Stimulated activated CD8-positive, alpha-beta memory T cell treated with anti-CD3 and anti-CD28 coated beads, Interleukin-15, amount 100 ng/mL, for 1 hour (primary cell): Measurements from ENCODE around the gene HBG2.

Experiments used
- DNase-seq: peaks from one replicate; pipeline ENCODE4 v3.0.0-alpha.2; 2020; ENCODE audit warnings: low read depth

Gene HBG2

DNA sequence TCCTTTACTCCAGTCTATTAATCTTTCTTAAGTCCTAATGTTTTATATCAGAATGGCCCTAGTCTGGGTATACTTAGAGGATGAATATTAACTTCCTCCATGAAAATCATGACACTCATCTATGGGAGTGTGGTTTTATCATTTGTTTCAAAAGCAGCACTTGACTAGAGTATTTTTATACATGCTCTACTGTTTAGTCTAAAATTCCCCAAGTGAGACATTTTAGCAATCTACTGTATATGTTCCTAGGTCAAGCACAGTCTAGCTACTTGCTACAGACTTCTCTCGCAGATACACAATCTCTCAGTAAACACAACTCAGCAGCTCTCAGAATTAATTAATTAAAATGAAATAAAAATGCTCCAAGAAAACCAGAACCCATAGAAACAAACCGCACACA lies 24.8 kb downstream of the HBG2 start:
- no peak for DNase-seq

DNA sequence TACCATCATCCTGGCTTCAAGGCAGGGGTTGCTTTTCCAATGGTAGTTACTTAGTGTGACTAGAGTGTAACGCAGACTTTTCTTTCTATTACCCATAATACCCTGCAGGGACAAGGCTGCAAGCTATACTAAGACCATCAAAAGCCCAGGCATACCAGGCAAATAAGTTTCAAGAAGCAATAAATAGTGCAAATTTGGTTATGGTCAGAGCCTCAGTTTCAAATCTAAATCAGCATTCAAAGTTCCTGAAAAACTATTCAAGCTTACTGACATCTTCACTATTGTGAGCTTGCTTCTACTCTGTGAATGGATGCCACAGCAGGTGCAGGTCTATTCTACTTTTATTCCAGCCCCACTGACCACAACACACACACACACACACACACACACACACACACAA lies 25.2 kb downstream of the HBG2 start:
- no peak for DNase-seq

DNA sequence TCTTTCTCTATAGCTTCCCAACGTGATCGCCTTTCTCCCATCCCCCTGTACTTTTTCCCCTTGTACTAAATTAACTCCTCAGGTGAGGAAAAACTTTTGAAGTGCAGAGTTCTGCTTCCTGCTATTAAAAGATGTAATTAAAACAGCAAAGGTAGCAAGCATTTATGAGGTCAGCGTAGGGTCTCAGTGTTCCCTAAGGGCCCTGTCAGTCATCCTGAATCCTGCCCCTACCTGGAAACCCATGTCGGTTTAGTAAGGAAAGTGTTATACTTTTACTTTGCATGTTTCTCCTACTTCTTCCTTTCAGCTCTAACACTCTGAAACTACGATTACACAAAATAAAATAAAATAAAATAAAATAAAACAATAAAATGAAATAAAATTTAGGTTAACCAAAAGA lies 26.5 kb downstream of the HBG2 start:
- no peak for DNase-seq

DNA sequence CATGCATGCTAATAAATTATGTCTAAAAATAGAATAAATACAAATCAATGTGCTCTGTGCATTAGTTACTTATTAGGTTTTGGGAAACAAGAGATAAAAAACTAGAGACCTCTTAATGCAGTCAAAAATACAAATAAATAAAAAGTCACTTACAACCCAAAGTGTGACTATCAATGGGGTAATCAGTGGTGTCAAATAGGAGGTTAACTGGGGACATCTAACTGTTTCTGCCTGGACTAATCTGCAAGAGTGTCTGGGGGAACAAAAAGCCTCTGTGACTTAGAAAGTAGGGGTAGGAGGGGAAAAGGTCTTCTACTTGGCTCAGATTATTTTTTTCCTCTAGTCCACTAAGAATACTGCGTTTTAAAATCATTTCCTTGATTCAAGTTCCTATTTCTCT lies 26.9 kb downstream of the HBG2 start:
- no peak for DNase-seq

DNA sequence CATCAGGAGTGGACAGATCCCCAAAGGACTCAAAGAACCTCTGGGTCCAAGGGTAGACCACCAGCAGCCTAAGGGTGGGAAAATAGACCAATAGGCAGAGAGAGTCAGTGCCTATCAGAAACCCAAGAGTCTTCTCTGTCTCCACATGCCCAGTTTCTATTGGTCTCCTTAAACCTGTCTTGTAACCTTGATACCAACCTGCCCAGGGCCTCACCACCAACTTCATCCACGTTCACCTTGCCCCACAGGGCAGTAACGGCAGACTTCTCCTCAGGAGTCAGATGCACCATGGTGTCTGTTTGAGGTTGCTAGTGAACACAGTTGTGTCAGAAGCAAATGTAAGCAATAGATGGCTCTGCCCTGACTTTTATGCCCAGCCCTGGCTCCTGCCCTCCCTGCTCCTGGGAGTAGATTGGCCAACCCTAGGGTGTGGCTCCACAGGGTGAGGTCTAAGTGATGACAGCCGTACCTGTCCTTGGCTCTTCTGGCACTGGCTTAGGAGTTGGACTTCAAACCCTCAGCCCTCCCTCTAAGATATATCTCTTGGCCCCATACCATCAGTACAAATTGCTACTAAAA lies 27.8 kb downstream of the HBG2 start, which contains the start of gene HBB:
TSS of gene HBB (minus strand) at position 340 of the 579 bp plus-strand sequence. CDS start at position 290, 50 bp downstream.
- no peak for DNase-seq

DNA sequence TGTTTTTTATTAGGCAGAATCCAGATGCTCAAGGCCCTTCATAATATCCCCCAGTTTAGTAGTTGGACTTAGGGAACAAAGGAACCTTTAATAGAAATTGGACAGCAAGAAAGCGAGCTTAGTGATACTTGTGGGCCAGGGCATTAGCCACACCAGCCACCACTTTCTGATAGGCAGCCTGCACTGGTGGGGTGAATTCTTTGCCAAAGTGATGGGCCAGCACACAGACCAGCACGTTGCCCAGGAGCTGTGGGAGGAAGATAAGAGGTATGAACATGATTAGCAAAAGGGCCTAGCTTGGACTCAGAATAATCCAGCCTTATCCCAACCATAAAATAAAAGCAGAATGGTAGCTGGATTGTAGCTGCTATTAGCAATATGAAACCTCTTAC lies 29.1 kb downstream of the HBG2 start:
- no peak for DNase-seq

DNA sequence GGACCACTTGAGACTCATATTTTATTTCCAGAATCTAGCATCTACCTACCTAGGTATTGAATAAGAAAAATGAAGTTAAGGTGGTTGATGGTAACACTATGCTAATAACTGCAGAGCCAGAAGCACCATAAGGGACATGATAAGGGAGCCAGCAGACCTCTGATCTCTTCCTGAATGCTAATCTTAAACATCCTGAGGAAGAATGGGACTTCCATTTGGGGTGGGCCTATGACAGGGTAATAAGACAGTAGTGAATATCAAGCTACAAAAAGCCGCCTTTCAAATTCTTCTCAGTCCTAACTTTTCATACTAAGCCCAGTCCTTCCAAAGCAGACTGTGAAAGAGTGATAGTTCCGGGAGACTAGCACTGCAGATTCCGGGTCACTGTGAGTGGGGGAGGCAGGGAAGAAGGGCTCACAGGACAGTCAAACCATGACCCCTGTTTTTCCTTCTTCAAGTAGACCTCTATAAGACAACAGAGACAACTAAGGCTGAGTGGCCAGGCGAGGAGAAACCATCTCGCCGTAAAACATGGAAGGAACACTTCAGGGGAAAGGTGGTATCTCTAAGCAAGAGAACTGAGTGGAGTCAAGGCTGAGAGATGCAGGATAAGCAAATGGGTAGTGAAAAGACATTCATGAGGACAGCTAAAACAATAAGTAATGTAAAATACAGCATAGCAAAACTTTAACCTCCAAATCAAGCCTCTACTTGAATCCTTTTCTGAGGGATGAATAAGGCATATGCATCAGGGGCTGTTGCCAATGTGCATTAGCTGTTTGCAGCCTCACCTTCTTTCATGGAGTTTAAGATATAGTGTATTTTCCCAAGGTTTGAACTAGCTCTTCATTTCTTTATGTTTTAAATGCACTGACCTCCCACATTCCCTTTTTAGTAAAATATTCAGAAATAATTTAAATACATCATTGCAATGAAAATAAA lies 29.8 kb downstream of the HBG2 start:
- DNase-seq, result no peak

DNA sequence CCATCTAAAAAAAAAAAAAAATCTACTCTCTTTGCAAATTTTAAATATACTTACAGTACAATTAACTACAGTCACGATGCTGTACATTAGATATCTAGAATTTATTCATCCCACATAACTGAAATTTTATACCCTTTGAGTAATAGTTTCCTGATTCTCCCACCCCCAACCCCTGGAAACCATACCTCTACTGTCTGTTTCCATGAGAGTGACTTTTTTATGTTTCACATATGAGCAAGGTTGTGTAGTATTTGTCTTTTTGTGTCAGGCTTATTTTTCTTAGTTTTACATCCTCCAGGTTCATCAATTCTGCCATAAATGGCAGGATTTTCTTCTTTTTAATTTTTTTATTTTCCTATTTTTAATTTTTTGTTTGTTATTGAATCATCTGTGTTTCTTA lies 30.9 kb downstream of the HBG2 start:
- no peak for DNase-seq

DNA sequence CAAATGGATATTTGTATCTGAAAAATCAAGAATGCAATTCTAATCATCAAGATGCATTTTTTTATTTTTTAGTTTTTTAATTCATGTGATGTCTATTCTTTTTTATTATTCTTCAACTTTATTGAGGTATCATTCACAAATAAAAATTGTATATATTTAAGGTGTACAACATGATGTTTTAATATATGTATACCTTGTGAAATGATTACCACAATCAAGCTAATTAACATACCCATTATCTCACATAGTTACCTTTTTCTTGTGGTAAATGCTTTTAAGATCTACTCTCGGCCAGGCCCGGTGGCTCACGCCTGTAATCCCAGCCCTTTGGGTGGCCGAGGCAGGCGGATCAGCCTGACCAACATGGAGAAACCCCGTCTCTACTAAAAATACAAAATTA lies 31.4 kb downstream of the HBG2 start:
- DNase-seq, result no peak

DNA sequence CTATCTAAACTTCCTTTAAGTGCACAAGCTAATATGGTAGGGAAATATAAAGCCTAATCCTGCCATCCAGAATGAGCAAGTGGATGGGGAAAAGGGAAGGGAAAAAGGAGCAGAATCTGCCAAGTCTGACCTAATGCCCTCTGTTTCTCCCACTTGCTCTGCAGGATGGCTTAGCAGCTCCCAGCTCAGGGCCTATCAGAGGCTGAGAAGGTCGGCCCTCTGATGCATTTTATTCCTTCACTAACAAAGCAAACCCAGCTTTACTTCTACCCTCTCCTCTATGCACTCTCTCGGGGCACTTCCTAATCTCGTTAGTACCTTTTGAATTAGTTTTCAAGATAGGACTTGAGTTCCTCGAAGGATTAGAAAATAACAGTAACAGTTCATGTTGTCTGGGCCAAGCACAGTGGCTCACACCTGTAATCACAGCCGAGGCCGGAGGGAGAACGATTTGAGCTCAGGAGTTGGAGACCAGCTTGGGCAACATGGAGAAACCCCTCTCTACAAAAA lies 44.1 kb downstream of the HBG2 start:
- no peak for DNase-seq

DNA sequence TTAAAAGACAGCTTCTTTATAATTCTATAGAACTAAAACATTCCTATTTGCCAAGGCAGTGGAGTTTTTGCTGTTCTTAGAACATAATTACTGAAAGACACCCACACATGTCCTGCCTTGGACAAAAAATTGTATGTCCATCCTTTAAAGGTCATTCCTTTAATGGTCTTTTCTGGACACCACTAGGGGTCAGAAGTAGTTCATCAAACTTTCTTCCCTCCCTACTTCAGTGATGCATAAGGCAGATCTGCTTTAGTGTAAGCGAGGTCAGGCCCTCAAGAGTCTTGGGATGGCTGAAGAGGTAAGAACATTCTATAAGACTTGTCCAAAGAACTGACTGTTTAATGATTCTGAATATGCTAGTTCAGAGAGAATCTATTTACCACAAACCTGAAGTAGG lies 49.8 kb downstream of the HBG2 start:
- no peak for DNase-seq

DNA sequence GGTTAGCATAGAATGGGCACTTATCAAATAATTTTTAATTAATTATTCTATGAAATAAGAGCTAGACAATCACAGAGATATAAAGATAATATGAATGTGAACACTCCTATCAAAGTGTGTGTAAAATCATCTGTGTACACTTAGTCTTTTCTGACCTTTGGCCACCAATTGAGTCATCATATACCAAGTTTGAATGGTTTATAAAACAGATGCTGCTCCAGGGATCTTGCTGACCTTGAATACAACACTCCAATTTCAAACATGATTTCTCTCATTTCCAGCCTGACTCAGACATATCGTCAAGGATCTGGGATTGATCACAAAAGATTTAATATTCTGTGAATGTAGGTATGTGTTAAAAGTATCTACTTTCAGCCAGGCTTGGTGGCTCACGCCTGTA lies 51.2 kb downstream of the HBG2 start:
- DNase-seq, result no peak
